ENCODE measurements around the gene NAA38.

DNA sequence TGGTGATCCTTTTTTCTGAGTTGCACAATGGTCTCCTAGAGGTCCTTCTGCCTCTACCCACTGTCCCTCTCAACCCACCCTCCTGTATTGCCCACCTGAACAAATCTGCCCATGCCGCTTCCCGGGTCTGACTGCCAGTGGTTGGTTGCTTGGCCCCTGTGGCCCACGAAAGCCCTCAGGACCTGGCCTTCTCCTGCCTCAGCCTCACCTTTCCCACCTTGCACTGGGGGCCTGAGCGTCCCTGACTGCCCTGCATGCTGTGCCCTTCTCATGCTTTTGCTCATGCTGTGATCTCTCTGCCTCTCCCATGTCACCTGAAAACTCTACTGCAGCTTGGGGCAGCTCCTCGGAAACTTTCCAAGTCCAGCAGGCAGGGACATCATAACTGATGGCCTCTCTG, 37.1 kb downstream of the NAA38 start:
- TF ChIP-seq, protein P1, sequence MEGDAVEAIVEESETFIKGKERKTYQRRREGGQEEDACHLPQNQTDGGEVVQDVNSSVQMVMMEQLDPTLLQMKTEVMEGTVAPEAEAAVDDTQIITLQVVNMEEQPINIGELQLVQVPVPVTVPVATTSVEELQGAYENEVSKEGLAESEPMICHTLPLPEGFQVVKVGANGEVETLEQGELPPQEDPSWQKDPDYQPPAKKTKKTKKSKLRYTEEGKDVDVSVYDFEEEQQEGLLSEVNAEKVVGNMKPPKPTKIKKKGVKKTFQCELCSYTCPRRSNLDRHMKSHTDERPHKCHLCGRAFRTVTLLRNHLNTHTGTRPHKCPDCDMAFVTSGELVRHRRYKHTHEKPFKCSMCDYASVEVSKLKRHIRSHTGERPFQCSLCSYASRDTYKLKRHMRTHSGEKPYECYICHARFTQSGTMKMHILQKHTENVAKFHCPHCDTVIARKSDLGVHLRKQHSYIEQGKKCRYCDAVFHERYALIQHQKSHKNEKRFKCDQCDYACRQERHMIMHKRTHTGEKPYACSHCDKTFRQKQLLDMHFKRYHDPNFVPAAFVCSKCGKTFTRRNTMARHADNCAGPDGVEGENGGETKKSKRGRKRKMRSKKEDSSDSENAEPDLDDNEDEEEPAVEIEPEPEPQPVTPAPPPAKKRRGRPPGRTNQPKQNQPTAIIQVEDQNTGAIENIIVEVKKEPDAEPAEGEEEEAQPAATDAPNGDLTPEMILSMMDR (IDR thresholded peaks at IDR 0.05; ENCODE audit: low read length) = no peak
- TF ChIP-seq EZH2 (optimal IDR thresholded peaks at IDR 0.05; ENCODE audit: low read depth, low read length) = no peak
